BE2C (cell line): ENCODE results near the gene FOXA2.

Experiments used
- DNase-seq: peaks from one replicate; pipeline ENCODE4 v3.0.0-alpha.2; 2020
- H3K27me3 ChIP-seq: fragments of 250-450 bp; sonication (Bioruptor Pico); 2 replicates; pipeline ENCODE4 v1.5.1; 2020; ENCODE audit warnings: mild to moderate bottlenecking
- H3K36me3 ChIP-seq: fragments of 250-450 bp; sonication (Bioruptor Pico); 2 replicates; pipeline ENCODE4 v1.5.1; 2020; ENCODE audit warnings: mild to moderate bottlenecking
- H3K4me1 ChIP-seq: fragments of 250-450 bp; sonication (Bioruptor Pico); 2 replicates; pipeline ENCODE4 v1.5.1; 2020
- H3K4me3 ChIP-seq: 2 replicates; pipeline ENCODE4 v1.5.1; 2011; ENCODE audit warnings: low read depth, low read length
- H3K9me3 ChIP-seq: fragments of 250-450 bp; sonication (Bioruptor Pico); 2 replicates; pipeline ENCODE4 v1.5.1; 2020
- TF ChIP-seq, protein P1 (sequence below): IDR thresholded peaks from 2 replicates; pipeline ENCODE4 v1.5.1; 2012; ENCODE audit warnings: mild to moderate bottlenecking, low read depth, low read length

FOXA2 gene

DNA sequence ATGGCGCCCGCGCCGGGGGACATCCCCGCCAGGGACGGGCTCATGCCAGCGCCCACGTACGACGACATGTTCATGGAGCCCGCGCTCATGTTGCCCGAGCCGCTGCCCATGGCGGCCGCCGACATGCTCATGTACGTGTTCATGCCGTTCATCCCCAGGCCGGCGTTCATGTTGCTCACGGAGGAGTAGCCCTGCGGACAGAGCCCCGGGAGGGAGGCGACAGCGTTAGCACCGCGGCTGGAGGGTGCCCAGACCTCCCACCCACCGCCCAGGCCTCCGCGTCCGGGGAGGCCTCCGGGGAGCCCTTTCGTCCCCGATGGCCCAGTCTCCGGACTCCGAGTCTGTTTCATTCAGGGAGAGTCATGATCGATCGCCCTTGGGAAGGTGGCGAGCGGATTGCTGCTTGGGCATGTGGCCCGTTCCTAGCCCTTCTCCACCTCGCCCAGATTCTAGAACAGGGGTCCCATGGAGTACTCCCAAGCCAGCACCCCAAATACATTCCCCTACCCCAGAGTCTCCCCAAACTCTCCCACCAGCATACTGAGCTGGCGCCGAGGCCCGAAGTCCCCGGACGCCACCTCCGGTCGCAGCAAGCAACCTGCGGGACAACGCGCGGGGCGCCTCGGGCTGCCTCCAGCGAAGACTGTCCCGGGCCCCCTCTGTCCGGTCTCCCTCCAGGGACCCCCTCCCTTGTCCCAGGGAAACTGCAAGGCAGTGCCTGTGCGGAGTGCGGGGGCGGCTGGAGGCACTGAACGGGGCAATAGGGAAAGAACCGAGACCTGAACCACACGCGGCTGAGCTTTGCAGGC, 1.2 kb downstream of the FOXA2 start:
- H3K27me3 ChIP-seq = peaks cover 69% of the 10 kb centered on the region
- TF ChIP-seq, protein P1, sequence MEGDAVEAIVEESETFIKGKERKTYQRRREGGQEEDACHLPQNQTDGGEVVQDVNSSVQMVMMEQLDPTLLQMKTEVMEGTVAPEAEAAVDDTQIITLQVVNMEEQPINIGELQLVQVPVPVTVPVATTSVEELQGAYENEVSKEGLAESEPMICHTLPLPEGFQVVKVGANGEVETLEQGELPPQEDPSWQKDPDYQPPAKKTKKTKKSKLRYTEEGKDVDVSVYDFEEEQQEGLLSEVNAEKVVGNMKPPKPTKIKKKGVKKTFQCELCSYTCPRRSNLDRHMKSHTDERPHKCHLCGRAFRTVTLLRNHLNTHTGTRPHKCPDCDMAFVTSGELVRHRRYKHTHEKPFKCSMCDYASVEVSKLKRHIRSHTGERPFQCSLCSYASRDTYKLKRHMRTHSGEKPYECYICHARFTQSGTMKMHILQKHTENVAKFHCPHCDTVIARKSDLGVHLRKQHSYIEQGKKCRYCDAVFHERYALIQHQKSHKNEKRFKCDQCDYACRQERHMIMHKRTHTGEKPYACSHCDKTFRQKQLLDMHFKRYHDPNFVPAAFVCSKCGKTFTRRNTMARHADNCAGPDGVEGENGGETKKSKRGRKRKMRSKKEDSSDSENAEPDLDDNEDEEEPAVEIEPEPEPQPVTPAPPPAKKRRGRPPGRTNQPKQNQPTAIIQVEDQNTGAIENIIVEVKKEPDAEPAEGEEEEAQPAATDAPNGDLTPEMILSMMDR = no peak
- no peaks in the 10 kb centered on the region for H3K4me1 ChIP-seq
- H3K4me3 ChIP-seq = no peak overlapping the region
- no peaks in the 10 kb centered on the region for H3K9me3 ChIP-seq
- no peaks in the 10 kb centered on the region for H3K36me3 ChIP-seq
- no peak for DNase-seq

DNA sequence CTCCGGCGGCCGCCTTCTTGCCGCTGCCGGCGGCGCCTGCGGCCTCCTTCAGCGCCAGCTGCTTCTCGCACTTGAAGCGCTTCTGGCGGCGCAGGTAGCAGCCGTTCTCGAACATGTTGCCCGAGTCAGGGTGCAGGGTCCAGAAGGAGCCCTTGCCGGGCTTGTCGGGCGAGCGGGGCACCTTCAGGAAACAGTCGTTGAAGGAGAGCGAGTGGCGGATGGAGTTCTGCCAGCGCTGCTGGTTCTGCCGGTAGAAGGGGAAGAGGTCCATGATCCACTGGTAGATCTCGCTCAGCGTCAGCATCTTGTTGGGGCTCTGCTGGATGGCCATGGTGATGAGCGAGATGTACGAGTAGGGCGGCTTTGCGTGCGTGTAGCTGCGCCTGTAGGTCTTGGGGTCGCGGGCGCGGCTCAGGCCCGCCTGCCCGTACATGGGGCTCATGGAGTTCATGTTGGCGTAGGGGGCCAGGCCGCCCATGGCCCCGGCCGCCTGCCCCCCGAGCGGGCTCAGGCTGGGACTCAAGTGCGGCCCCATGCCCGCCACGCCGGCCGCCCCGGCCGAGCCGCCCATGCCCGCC, 1.9 kb downstream of the FOXA2 start:
- Histone ChIP-seq H3K9me3 (no peaks in the 10 kb centered on the region), H3K4me3 (no peak overlapping the region), H3K27me3 (peaks cover 76% of the 10 kb centered on the region), H3K36me3 (no peaks in the 10 kb centered on the region), H3K4me1 (no peaks in the 10 kb centered on the region)
- DNase-seq = no peak
- TF ChIP-seq, protein P1 = no peak

DNA sequence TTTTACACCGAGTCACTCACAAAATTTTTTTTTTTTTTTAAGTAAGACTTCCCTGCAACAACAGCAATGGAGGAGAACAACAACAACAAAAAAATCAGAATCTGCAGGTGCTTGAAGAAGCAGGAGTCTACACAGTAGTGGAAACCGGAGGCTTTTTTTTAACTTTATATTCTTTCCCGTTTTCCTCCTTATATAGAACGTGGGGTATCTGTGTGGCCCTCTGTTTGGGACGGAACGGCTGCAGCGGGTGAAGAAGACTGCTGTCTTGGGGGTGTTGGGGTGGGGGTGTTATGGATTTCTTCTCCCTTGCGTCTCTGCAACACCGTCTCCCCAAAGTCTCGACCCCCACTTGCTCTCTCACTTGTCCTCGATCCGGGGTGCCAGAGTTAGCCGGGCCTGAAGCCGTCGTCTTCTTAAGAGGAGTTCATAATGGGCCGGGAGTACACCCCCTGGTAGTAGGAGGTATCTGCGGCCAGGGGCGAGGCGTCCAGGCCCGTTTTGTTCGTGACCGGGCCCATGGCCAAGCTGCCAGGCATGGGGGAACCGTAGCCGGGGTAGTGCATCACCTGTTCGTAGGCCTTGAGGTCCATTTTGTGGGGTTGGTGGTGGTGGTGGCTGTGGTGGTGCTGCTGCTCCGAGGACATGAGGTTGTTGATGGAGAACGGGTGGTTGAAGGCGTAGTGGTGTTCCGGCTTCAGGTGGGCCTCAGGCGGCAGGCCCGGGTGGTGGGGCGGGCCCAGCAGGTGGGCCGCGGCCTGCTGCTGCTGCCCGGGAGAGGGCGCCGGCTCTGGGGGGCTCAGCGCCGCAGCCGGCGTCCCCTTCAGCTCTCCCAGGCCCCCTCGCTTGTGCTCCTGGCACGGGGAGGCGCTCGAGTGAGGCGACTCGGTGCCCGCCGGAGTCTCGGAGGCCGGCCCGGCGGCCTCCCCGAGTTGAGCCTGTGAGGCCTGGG, 2.7 kb downstream of the FOXA2 start:
- Histone ChIP-seq H3K27me3 (peaks cover 80% of the 10 kb centered on the region), H3K9me3 (no peaks in the 10 kb centered on the region), H3K36me3 (no peaks in the 10 kb centered on the region), H3K4me1 (no peaks in the 10 kb centered on the region), H3K4me3 (no peak overlapping the region)
- TF ChIP-seq, protein P1 = no peak
- DNase-seq = no peak

DNA sequence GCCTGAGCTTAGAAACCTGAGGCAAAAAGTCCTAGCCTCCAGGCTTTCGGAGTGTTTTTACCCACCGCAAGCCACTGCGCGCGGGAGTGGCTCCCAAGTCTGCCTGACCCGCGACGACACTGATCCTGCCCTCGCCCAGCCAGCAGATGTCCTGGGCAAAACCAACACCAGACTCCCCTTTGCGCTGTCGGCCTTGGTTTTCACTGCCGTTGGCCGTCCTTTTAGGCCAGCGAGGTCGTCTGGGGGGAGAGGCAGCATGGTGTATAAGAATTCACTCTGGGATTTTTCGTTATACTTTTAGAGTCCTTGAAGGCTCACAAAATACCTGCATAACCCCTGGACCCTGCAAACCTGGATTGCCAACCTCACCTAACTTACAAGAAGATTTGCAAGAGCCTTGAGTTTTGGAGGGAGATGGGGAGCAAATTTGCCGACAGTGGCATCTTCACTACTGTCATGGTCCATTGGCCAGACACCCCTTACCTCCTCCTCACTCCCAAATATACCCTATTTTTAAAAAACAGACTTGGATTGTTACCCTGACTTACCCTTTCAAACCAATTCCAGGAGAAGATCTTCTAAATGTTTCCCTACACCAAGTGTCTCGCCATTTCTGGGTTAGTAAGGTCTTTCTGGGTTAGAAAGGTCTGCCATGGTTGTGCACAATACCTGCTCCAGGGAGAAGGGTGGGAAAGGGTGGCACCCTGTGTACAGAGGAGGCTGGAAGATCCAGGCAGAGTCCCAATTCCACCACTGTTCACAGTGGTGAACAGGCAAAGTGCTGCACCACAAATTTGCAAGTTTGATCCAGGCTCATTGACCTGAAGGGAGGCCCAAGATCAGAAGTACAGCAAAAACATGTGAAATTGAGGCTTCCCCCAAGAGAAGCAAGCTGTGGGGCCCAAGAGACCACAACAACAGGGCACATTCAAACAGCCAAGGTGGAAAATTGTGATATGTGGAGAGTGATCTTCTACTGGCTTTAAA, 4.4 kb downstream of the FOXA2 start:
- Histone ChIP-seq H3K36me3 (no peaks in the 10 kb centered on the region), H3K9me3 (no peaks in the 10 kb centered on the region), H3K27me3 (peaks cover 67% of the 10 kb centered on the region), H3K4me1 (no peaks in the 10 kb centered on the region), H3K4me3 (no peak overlapping the region)
- TF ChIP-seq, protein P1 = no peak
- DNase-seq = no peak

DNA sequence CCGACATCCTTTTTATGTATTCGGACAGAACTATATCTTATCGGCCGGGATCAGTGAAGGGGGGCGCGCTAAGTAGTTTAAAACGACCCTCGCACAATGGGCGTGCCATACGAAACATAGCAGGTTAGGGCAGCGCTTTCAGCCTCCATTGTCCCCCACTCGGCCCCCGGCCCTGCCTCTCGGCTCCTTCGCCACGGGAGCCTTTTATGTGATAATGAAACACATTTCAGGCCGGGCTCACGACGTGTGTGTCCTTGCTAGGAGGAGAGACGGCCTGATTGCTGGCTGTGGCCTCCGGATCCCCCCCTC, 5.3 kb downstream of the FOXA2 start:
- no peak for DNase-seq
- Histone ChIP-seq H3K4me3 (no peak overlapping the region), H3K36me3 (no peaks in the 10 kb centered on the region), H3K4me1 (no peaks in the 10 kb centered on the region), H3K27me3 (peaks cover 63% of the 10 kb centered on the region), H3K9me3 (no peaks in the 10 kb centered on the region)
- TF ChIP-seq, protein P1 = no peak
